Gastroesophageal sphincter (tissue), 4 donors: Measurements from ENCODE around the gene APOC1. TPM values are rescaled to one million over a fixed set of nuclear protein-coding genes. Genes with fewer than 3 reads are reported as not detected.

Source experiments
- ATAC-seq: fragments of 150-250 bp; one replicate; pipeline ENCODE4 v1.9.1; 2016; ENCODE audit warnings: mild to moderate bottlenecking, moderate library complexity
- H3K27ac ChIP-seq, 4 donors: fragments of 200-600 bp; sonication (generic) in 3 of 4; 1 replicate in 3 of 4; 2 replicates in 1 of 4; pipeline ENCODE4 v1.5.1; 2016 to 2019
- H3K27me3 ChIP-seq: fragments of 200-600 bp; sonication (generic); one replicate; pipeline ENCODE4 v1.5.1; 2019
- H3K36me3 ChIP-seq, 2 donors: fragments of 200-600 bp; sonication (generic); one replicate each; pipeline ENCODE4 v1.5.1; 2019; ENCODE audit warnings: control low read depth in 1 of 2
- H3K4me1 ChIP-seq, 3 donors: fragments of 200-600 bp; sonication (generic); 1 replicate in 2 of 3; 2 replicates in 1 of 3; pipeline ENCODE4 v1.5.1; 2016 to 2019; ENCODE audit warnings: control low read depth in 2 of 3
- H3K4me3 ChIP-seq, 2 donors: fragments of 200-600 bp; sonication (generic); one replicate each; pipeline ENCODE4 v1.5.1; 2019; ENCODE audit warnings: mild to moderate bottlenecking in 1 of 2, moderate library complexity in 1 of 2
- H3K9me3 ChIP-seq, 3 donors: fragments of 200-600 bp; sonication (generic); one replicate each; pipeline ENCODE4 v1.5.1; 2017 to 2019; ENCODE audit warnings: control low read depth in 2 of 3
- EP300 ChIP-seq: sonication (generic); formaldehyde crosslinking; IDR thresholded peaks from one replicate; pipeline ENCODE4 v1.6.1; 2017; ENCODE audit warnings: antibody characterized with exemption, mild to moderate bottlenecking
- POLR2A ChIP-seq, 2 donors: fragments of 450-650 bp; IDR thresholded peaks; one replicate each; pipeline ENCODE4 v1.6.1; 2017; ENCODE audit warnings: antibody characterized with exemption in 2 of 2, mild to moderate bottlenecking in 2 of 2, moderate library complexity in 1 of 2
- POLR2AphosphoS5 ChIP-seq: sonication (generic); formaldehyde crosslinking; IDR thresholded peaks from one replicate; pipeline ENCODE4 v1.6.1; 2017; ENCODE audit warnings: antibody characterized with exemption
- WGBS, 2 donors: methylation state at CpG; one replicate each; pipeline ENCODE4 v1.1.5; 2018; ENCODE audit warnings: low coverage in 1 of 2; 5-methylcytosine and 5-hydroxymethylcytosine counted together
- total RNA-seq, 4 donors: library from RNA; depleted of rRNA; stranded (reverse); fragments of >200 nt; gene quantifications; one replicate each; pipeline ENCODE4 v1.1.0, GENCODE V29; 2016
- TF ChIP-seq, protein P1 (sequence below), 4 experiments: fragments of 200-600 bp in 2 of 4; fragments of 450-650 bp in 2 of 4; sonication (generic) in 1 of 4; IDR thresholded peaks; one replicate each; pipeline ENCODE4 v1.5.1; 2017 to 2019; ENCODE audit warnings: antibody characterized with exemption in 4 of 4, mild to moderate bottlenecking in 2 of 4, moderate library complexity in 2 of 4

APOC1 gene
- total RNA-seq, 4 donors from 2014 or later, result 2.2 to 4.8 TPM; not detected in 2

- ATAC-seq, result peak; percentile 96
- TF ChIP-seq, protein P1, sequence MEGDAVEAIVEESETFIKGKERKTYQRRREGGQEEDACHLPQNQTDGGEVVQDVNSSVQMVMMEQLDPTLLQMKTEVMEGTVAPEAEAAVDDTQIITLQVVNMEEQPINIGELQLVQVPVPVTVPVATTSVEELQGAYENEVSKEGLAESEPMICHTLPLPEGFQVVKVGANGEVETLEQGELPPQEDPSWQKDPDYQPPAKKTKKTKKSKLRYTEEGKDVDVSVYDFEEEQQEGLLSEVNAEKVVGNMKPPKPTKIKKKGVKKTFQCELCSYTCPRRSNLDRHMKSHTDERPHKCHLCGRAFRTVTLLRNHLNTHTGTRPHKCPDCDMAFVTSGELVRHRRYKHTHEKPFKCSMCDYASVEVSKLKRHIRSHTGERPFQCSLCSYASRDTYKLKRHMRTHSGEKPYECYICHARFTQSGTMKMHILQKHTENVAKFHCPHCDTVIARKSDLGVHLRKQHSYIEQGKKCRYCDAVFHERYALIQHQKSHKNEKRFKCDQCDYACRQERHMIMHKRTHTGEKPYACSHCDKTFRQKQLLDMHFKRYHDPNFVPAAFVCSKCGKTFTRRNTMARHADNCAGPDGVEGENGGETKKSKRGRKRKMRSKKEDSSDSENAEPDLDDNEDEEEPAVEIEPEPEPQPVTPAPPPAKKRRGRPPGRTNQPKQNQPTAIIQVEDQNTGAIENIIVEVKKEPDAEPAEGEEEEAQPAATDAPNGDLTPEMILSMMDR (IDR thresholded peaks at IDR 0.05), result peak in 1 of 4 experiments; percentile 31
- peak; percentile 79 for TF ChIP-seq POLR2AphosphoS5
- no peak for TF ChIP-seq EP300
- TF ChIP-seq POLR2A (IDR thresholded peaks at IDR 0.05), result peak; percentile 31 to 66
- Histone ChIP-seq H3K36me3 (peaks cover 0 to 10% of the 10 kb centered on the region in 2 donors), H3K4me1 (peaks cover 7 to 79% (median 32%) of the 10 kb centered on the region in 3 donors), H3K4me3 (peak within 1 kb of the TSS; percentile 100), H3K27me3 (no peaks in the 10 kb centered on the region), H3K9me3 (no peaks in the 10 kb centered on the region), H3K27ac (peak within 1 kb of the TSS; percentile 79 to 94 (median 92))
- WGBS, 2 donors, result 0 to 1% methylated on average over 13 to 37 of the region's 65 CpGs
Observed at GRCh38 chr19:44954649-44955504, 40.5 kb downstream of the APOC1 start, which contains the start of gene CLPTM1. TSS of gene CLPTM1 (plus strand) at chr19:44955380. CDS start at chr19:44955396, 16 bp downstream.

- H3K4me1 ChIP-seq, result peaks cover 7 to 86% (median 32%) of the 10 kb centered on the region in 3 donors
Observed at GRCh38 chr19:44955505-44956439, 41.4 kb downstream of the APOC1 start.

DNA sequence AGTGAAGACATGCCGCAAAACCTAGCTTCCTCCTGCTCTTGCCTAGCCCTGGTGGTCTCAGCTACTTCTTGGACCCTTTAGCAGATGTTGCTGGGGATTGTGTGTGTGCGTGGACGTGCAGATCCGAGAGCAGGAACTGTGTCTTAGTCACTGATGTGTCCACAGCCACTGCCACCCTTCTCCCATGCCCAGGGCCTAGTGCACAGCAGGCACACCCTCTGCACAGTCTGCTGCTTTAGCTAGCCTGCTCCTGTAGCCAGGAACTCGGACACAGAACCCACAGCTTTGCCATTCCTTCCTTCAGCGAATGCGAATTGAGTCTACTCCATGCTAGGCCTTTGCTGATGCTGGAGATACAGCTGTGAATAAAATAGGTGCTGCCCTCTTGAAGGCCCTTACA, 43.1 kb downstream of the APOC1 start:
- ATAC-seq, result no peak
- Histone ChIP-seq H3K4me1 (peaks cover 7 to 70% (median 27%) of the 10 kb centered on the region in 3 donors), H3K36me3 (peaks cover 0 to 24% of the 10 kb centered on the region in 2 donors), H3K27ac (no peak overlapping the region), H3K27me3 (no peaks in the 10 kb centered on the region), H3K9me3 (no peaks in the 10 kb centered on the region), H3K4me3 (no peak overlapping the region)
- 63% methylated on average over 3 of the region's 7 CpGs; no CpG with 5 or more reads in 1 of the 2 donors for WGBS, 2 donors
- no peak for TF ChIP-seq EP300
- TF ChIP-seq, protein P1 (IDR thresholded peaks at IDR 0.05), result no peak
- TF ChIP-seq POLR2AphosphoS5, result no peak
- TF ChIP-seq POLR2A (IDR thresholded peaks at IDR 0.05), result no peak

More at GRCh38 chr19:44955505-44956439, 41.4 kb downstream of the APOC1 start:
- ATAC-seq, result no peak
- H3K27ac ChIP-seq, result peak overlapping the region; percentile 79 to 94 (median 92)
- peak overlapping the region; percentile 100 for H3K4me3 ChIP-seq
- H3K27me3 ChIP-seq, result no peaks in the 10 kb centered on the region
- 3 to 8% methylated on average over 2 to 13 of the region's 40 CpGs for WGBS, 2 donors
- H3K36me3 ChIP-seq, result peaks cover 0 to 8% of the 10 kb centered on the region in 2 donors
- H3K9me3 ChIP-seq, result no peaks in the 10 kb centered on the region
- TF ChIP-seq, protein P1 (IDR thresholded peaks at IDR 0.05), result no peak
- TF ChIP-seq POLR2A (IDR thresholded peaks at IDR 0.05) (no peak), POLR2AphosphoS5 (no peak), EP300 (no peak)

- Histone ChIP-seq H3K27me3 (no peaks in the 10 kb centered on the region), H3K4me1 (peaks cover 7 to 66% (median 27%) of the 10 kb centered on the region in 3 donors), H3K4me3 (no peak overlapping the region), H3K27ac (no peak overlapping the region), H3K9me3 (no peaks in the 10 kb centered on the region), H3K36me3 (peaks cover 0 to 30% of the 10 kb centered on the region in 2 donors)
- no peak for TF ChIP-seq POLR2AphosphoS5
- no peak for TF ChIP-seq POLR2A (IDR thresholded peaks at IDR 0.05)
- TF ChIP-seq EP300, result no peak
- TF ChIP-seq, protein P1 (IDR thresholded peaks at IDR 0.05), result no peak
- no peak for ATAC-seq
- 73 to 87% methylated on average over 5 to 9 of the region's 9 CpGs for WGBS, 2 donors
Observed at GRCh38 chr19:44958090-44958489, 43.7 kb downstream of the APOC1 start.
